GM18951 (cell line): ENCODE measurements around the gene SAMD11.
"Not testable (repeated sequence)": the region's sequence is repeated elsewhere in the genome, so short reads cannot be mapped to it uniquely, and the experiment has no call there.

Source experiments
- POLR2A ChIP-seq: IDR thresholded peaks from 4 replicates; pipeline ENCODE4 v1.6.1; 2011; ENCODE audit warnings: mild to moderate bottlenecking; ENCODE audit not compliant: insufficient read length, insufficient read depth; ENCODE audit errors: extremely low read depth
- in situ Hi-C: fragments of 300-500 bp; cut with MboI; formaldehyde crosslinking; loops from one replicate; pipeline ENCODE4 v1.12.0; 2022; ENCODE audit warnings: low sequenced_read_pairs, mixed read lengths, inconsistent platforms; ENCODE audit not compliant: unreplicated experiment

Gene SAMD11

GRCh38 chr1:945688-946556 lies 22.2 kb downstream of the SAMD11 start:
- no peak for TF ChIP-seq POLR2A
- in situ Hi-C loops = no loop called here

GRCh38 chr1:946811-947210 lies 23.1 kb downstream of the SAMD11 start:
- in situ Hi-C loops = not testable (repeated sequence)

DNA sequence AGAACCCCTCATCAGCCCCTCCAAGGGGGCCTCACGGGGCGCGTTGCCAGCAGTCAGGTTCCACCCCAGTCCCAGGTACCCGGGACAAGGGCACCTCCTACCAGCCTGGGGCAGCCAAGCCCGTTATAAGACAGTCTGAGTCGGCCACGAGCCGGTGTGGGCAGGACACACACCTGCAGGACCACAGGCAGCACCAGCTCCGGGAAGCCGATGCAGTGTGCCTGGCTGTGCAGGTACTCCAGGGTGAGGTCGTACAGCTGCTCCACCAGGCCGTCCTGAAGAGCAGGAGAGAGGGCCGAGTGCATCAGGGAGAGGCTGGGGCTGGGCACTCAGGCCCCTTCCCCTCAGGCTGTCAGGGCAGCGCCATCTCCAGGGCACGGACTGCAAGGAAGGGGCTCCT lies 24.2 kb downstream of the SAMD11 start:
- TF ChIP-seq POLR2A = no peak
- in situ Hi-C loops = no loop called here

GRCh38 chr1:950268-950667 lies 26.5 kb downstream of the SAMD11 start:
- in situ Hi-C loops = no loop called here
- TF ChIP-seq POLR2A = no peak

DNA sequence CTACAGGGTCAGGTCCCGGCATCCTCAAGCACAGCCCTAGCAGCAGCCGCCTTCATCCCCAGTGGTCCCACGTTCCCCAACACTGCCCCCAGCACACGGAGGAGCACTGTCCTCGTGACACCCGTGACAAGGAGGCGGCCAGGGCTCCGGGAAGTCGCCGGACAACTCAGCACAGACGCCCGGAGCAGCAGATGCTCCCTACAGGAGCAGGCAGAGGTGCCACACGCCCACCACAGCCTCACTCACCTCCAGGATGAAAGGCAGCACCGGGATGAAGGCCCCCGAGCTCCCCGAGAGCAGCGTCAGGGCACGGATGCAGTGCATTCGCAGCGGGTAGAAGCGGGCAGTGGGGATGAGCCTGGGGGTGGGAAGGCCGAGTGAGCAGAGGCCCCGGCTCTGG lies 27.2 kb downstream of the SAMD11 start:
- in situ Hi-C loops = no loop called here
- TF ChIP-seq POLR2A = no peak

DNA sequence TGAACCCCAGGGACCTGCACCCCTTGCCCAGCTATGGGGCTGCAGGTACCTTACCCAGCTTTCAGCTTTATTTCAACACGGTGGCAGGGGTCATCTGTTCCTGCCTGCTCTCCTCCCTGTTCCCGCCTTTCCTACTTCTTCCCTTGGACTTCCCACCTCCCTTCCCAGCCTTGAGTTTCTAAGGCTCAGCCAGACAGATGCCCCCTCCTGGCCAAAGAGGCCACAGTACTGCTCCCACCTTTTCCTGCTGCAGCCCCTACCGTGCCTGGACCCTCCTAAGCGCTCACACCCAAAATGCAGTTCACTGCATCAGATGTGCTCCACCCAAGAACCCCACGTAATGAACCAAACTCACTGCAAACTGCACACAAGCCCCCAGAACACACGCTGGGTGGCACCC lies 27.6 kb downstream of the SAMD11 start:
- TF ChIP-seq POLR2A = no peak
- in situ Hi-C loops = no loop called here

GRCh38 chr1:952201-952600 lies 28.5 kb downstream of the SAMD11 start:
- TF ChIP-seq POLR2A = no peak
- in situ Hi-C loops = no loop called here

DNA sequence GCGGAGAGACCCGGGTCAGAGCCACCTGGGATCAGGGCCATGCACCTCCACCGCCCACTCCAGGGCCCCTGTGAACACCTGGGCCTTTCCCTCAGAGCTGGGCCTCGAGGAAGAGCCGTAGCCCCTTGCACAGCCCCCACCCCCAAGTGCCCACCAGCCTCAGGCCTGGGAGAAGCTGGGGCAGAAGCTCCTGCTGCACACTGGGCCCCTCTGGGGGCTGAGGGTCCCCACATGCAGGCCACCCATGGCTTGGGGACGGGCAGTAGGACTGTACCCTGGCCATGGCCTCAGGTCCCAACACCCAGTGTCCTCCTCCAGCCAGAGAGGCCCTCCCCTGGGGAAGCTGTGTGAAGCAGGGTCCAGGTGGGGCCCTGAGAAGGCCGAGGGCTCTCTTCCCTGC lies 28.9 kb downstream of the SAMD11 start:
- no peak for TF ChIP-seq POLR2A
- in situ Hi-C loops = no loop called here

- in situ Hi-C loops = no loop called here
- TF ChIP-seq POLR2A = no peak
These were observed 30.0 kb downstream of the SAMD11 start for GRCh38 chr1:953524-954320.

DNA sequence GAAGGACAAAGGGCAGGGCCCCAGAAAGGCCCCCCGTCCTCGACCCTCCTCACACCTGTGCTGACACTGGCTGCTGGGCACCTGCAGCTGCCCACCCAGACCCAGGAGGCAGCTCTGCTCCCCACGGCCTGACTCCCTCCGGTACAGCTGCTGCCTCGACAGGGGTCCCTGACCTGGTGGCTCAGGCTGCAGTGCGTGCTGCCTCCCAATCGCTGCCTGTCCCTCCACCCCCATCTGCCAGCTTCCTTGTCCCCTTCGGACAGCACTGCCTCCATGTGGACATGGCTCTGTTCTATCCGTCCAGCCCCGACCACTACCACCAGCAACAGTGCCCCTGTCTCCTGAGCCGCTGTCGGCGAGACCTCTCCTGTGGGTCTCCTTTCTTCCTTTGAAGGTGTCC lies 31.2 kb downstream of the SAMD11 start:
- in situ Hi-C loops = no loop called here
- no peak for TF ChIP-seq POLR2A

GRCh38 chr1:955474-955873 lies 31.8 kb downstream of the SAMD11 start:
- TF ChIP-seq POLR2A = no peak
- in situ Hi-C loops = no loop called here

DNA sequence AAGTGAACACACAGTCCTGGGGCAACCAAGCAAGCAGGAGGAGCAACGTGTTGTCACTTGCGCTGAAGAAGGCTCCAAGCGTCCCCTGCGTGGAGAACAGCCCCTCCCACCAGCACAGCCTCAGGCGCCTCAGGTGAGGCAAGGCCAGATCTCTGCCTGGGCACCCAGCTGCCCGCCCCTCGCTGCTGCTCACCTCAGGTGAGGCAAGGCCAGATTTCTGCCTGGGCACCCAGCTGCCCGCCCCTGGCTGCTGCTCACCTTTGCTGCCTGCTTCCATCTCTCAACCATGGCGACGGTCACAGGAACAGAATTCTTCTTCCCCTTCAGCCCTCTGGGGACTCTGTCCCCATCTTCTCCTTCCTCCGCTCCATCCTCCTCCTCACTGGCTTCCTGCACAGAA lies 32.9 kb downstream of the SAMD11 start:
- TF ChIP-seq POLR2A = no peak
- in situ Hi-C loops = no loop called here

DNA sequence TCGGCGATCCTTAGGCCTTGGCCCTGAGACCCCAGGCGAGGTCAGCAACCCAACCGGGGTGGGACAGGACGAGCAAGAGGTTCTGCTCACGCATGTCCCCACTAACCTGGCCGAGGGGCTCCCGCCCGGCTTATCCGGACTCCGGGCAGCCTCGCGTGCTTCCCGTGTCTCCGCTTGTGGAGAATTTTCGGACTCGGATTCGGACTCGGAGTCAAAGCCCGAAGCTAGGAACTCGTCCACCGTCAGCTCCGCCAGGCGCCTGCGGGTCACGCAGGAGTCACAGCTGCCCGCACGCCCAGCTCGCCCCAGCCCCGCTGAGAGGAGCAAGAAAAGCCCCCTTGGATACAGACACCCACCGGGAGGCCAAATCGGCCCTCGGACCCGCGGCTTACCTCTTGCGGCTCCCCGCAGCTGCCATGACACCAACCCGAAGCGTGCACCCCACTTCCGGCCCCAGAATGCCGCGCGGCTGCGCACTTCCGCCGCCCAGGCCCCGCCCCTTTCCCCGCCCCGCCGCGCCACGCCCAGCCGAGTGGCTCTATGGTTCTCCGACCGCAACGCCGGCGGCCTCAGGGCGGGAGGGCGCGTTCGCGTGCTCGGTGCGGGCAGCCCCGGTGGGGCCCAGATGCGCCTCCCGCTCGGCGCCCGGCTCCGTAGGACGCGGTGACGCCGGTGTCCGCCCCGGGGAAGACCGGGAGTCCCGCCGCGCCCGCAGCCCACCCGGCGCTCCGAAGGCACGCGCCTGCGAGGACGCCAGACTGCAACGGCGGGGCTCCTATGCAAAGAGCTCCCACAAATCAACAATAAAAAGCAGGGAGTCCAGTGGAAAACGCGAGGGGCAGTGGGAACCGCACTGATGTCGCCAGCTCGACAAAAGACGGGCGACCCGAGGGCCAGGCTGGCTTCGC lies 35.4 kb downstream of the SAMD11 start, which contains the start of gene NOC2L:
Gene NOC2L (minus strand): TSS at position 434 of the 908 bp plus-strand sequence. CDS start 16 bp downstream, at position 418.
- in situ Hi-C loops = no loop called here
- TF ChIP-seq POLR2A = peak; percentile 78

DNA sequence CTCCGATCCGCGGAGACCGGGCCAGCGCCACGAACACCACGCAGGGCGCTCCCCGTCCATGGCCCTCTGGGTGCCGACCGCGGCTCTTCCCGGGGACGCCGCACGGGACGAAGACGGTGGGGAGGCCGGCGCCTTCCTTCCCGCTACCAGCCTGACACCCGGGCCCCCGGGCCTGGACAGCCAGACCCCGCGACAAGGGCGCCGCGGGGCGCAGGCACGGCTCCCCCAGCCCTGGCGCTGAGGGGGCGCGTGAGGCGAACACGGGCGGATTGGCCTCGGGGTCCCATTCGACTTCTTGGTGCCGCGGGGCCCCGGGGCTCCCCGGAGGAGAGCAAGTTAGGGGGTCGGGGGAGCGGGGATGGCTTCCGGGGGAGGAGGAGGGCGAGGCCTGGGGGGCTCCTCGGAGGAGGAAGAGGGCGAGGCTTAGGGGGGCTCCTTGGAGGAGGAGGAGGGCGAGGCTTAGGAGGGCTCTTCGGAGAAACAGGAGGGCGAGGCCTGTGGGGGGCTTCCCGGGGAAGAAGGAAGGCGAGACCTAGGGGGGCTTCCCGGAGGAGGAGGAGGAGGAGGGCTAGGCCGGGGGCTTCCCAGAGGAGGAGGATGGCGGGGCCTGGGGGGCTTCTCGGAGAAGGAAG lies 36.1 kb downstream of the SAMD11 start:
- in situ Hi-C loops = no loop called here
- TF ChIP-seq POLR2A = no peak
